HG02870 (cell line): Measurements from ENCODE around the gene FMNL3.
A peak's percentile ranks its signal among the peaks of the same experiment; 100 is the strongest.

Source experiments
- ATAC-seq: cut with Tn5 transposase; IDR thresholded peaks from one replicate; pipeline ENCODE4 v1.9.1; 2021; ENCODE audit warnings: mild to moderate bottlenecking, moderate library complexity; ENCODE audit not compliant: unreplicated experiment

Gene FMNL3

GRCh38 chr12:49655595-49656236 is 51.5 kb downstream of the FMNL3 start:
- ATAC-seq = no peak

- no peak for ATAC-seq
Observed at GRCh38 chr12:49654715-49655114, 52.5 kb downstream of the FMNL3 start.

GRCh38 chr12:49652921-49653520 is 54.2 kb downstream of the FMNL3 start:
- no peak for ATAC-seq

GRCh38 chr12:49651855-49652254 is 55.4 kb downstream of the FMNL3 start:
- no peak for ATAC-seq

- no peak for ATAC-seq
Observed at GRCh38 chr12:49649892-49650291, 57.3 kb downstream of the FMNL3 start.

- no peak for ATAC-seq
Observed at GRCh38 chr12:49649445-49649844, 57.8 kb downstream of the FMNL3 start.

- no peak for ATAC-seq
Observed at GRCh38 chr12:49648712-49649003, 58.5 kb downstream of the FMNL3 start.

GRCh38 chr12:49647827-49648711 is 59.1 kb downstream of the FMNL3 start:
- no peak for ATAC-seq

GRCh38 chr12:49646871-49647654 is 60.1 kb downstream of the FMNL3 start:
- no peak for ATAC-seq

- ATAC-seq = no peak
Observed at GRCh38 chr12:49646331-49646830, 60.8 kb downstream of the FMNL3 start.

GRCh38 chr12:49645146-49646039 is 61.8 kb downstream of the FMNL3 start:
- ATAC-seq = no peak

GRCh38 chr12:49644620-49644994 is 62.6 kb downstream of the FMNL3 start:
- no peak for ATAC-seq

GRCh38 chr12:49643961-49644619 is 63.1 kb downstream of the FMNL3 start:
- no peak for ATAC-seq

- ATAC-seq = no peak
Observed at GRCh38 chr12:49643135-49643534, 64.1 kb downstream of the FMNL3 start.

GRCh38 chr12:49642370-49642802 is 64.8 kb downstream of the FMNL3 start:
- no peak for ATAC-seq

GRCh38 chr12:49641748-49642369 is 65.3 kb downstream of the FMNL3 start:
- ATAC-seq = no peak

- ATAC-seq = peak; percentile 60
Observed at GRCh38 chr12:49636979-49637755, 70.0 kb downstream of the FMNL3 start.

- no peak for ATAC-seq
Observed at GRCh38 chr12:49636574-49636973, 70.6 kb downstream of the FMNL3 start.
